ENCODE results near the gene SLC35F6. TPM values are rescaled to one million over a fixed set of nuclear protein-coding genes. Genes with fewer than 3 reads are reported as not detected.

SLC35F6 gene
- polyA plus RNA-seq, 1 donor (not counting 4 experiments of a cell fraction or from before 2014, with no cell fraction given), result 25.7 TPM

DNA sequence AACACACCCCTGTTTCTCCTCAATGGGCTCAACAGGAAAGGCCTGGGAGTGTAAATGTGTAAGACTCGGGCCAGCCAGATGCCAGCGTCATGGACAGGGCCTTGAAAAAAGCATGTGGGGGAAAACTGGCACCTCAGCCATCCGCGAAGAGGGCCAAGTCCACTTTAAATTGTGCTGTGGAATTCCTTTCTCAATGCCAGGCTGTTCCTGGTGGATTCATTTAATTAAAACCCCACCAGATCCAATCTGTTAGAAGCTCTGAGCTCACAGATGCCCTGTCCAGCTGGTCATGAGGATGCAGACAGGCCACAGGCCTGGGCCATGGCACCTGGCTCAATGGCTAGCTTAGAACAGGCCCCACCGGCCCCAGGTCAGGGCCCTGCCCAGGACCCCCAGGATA lies 46.7 kb upstream of the SLC35F6 start:
- Histone ChIP-seq H3K9ac (ENCODE audit: control insufficient read depth, extremely low read depth, insufficient read depth, low read length) (no peak overlapping the region), H3K4me2 (ENCODE audit: control insufficient read depth, extremely low read depth, insufficient read depth, low read depth, low read length) (no peak overlapping the region), H4K20me1 (ENCODE audit: control insufficient read depth, extremely low read depth, insufficient read depth, low read length) (no peaks in the 10 kb centered on the region), H3K79me2 (ENCODE audit: control insufficient read depth, insufficient read depth, low read length) (no peaks in the 10 kb centered on the region), H3K4me1 (ENCODE audit: control insufficient read depth, extremely low read depth, insufficient read depth, low read length) (peaks cover 3% of the 10 kb centered on the region), H3K9me3 (ENCODE audit: control insufficient read depth, low read depth, low read length) (no peaks in the 10 kb centered on the region), H3K27ac (ENCODE audit: control insufficient read depth, insufficient read depth, low read length) (no peak overlapping the region), H3K4me3 (ENCODE audit: control insufficient read depth in 2 of 3, extremely low read depth in 1 of 3, insufficient read depth in 2 of 3, low read depth in 1 of 3, low read length in 3 of 3) (no peak overlapping the region), H3K9me1 (ENCODE audit: control insufficient read depth, extremely low read depth, insufficient read depth, low read length) (no peaks in the 10 kb centered on the region), H3K36me3 (ENCODE audit: control insufficient read depth in 2 of 2, extremely low read depth in 1 of 2, insufficient read depth in 2 of 2, low read length in 2 of 2) (no peaks in the 10 kb centered on the region), H2AFZ (ENCODE audit: control insufficient read depth, low read length) (no peak overlapping the region), H3K27me3 (ENCODE audit: control insufficient read depth, extremely low read depth, insufficient read depth, low read length) (peaks cover 8% of the 10 kb centered on the region)
- TF ChIP-seq EZH2 (IDR thresholded peaks at IDR 0.05; ENCODE audit: low read length), result no peak
- TF ChIP-seq, protein P1, sequence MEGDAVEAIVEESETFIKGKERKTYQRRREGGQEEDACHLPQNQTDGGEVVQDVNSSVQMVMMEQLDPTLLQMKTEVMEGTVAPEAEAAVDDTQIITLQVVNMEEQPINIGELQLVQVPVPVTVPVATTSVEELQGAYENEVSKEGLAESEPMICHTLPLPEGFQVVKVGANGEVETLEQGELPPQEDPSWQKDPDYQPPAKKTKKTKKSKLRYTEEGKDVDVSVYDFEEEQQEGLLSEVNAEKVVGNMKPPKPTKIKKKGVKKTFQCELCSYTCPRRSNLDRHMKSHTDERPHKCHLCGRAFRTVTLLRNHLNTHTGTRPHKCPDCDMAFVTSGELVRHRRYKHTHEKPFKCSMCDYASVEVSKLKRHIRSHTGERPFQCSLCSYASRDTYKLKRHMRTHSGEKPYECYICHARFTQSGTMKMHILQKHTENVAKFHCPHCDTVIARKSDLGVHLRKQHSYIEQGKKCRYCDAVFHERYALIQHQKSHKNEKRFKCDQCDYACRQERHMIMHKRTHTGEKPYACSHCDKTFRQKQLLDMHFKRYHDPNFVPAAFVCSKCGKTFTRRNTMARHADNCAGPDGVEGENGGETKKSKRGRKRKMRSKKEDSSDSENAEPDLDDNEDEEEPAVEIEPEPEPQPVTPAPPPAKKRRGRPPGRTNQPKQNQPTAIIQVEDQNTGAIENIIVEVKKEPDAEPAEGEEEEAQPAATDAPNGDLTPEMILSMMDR (optimal IDR thresholded peaks at IDR 0.05 in 1 of 3, IDR thresholded peaks at IDR 0.05 in 1 of 3, conservative IDR thresholded peaks at IDR 0.05 in 1 of 3; ENCODE audit: extremely low read depth in 1 of 3, insufficient read depth in 2 of 3, low read length in 3 of 3), result no peak
- dilution Hi-C loops (cut with MboI; ENCODE audit: extremely low pct_ligation_motif_present, low sequenced_read_pairs), result no loop called here
- no peak for DNase-seq (ENCODE audit: low read depth, low spot score)
- no peak for FAIRE-seq

DNA sequence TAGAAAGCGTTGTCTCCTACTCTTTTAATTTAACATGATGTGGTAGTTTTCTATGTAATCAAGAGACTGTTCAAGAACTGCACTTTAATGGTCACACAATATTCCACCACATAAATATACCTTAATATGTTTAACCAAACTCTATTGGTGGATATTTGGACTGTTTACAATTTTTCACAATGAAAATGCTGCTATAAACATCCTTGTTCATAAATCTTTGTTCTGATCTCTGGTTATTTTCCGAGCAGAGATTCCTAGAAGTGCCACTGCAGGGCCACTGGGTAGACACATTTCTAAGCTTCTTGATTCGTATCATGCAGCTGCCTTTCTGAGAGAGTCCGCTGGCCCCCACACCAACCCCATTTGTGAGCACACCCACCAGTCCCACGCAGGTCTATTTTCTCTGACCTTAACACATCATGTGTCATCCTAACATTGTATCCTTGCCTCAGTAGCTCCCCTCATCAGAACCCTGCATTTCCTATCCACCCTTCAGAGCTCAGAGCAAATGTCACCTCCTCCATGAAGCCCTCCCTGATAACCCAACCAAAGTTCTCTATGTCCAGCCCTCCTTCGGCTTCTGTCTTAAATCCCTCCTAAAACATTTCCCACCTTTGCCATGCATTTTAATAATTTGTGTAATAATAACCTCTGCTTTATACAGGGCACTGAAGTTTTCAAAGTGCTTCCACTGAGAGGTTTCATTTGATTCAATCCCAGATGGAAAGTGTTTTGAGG lies 45.0 kb upstream of the SLC35F6 start:
- no peaks in the 10 kb centered on the region for H3K27me3 ChIP-seq (ENCODE audit: control insufficient read depth, extremely low read depth, insufficient read depth, low read length)
- H3K4me3 ChIP-seq (ENCODE audit: control insufficient read depth in 2 of 3, extremely low read depth in 1 of 3, insufficient read depth in 2 of 3, low read depth in 1 of 3, low read length in 3 of 3), result no peak overlapping the region
- no peak overlapping the region for H3K9ac ChIP-seq (ENCODE audit: control insufficient read depth, extremely low read depth, insufficient read depth, low read length)
- H3K9me1 ChIP-seq (ENCODE audit: control insufficient read depth, extremely low read depth, insufficient read depth, low read length), result no peaks in the 10 kb centered on the region
- no peak overlapping the region for H2AFZ ChIP-seq (ENCODE audit: control insufficient read depth, low read length)
- H3K4me1 ChIP-seq (ENCODE audit: control insufficient read depth, extremely low read depth, insufficient read depth, low read length), result peaks cover 3% of the 10 kb centered on the region
- no peak overlapping the region for H3K27ac ChIP-seq (ENCODE audit: control insufficient read depth, insufficient read depth, low read length)
- H4K20me1 ChIP-seq (ENCODE audit: control insufficient read depth, extremely low read depth, insufficient read depth, low read length), result no peaks in the 10 kb centered on the region
- no peak for TF ChIP-seq EZH2 (IDR thresholded peaks at IDR 0.05; ENCODE audit: low read length)
- dilution Hi-C loops (cut with MboI; ENCODE audit: extremely low pct_ligation_motif_present, low sequenced_read_pairs), result no loop called here
- DNase-seq (ENCODE audit: low read depth, low spot score), result no peak
- H3K4me2 ChIP-seq (ENCODE audit: control insufficient read depth, extremely low read depth, insufficient read depth, low read depth, low read length), result no peak overlapping the region
- FAIRE-seq, result no peak
- no peaks in the 10 kb centered on the region for H3K36me3 ChIP-seq (ENCODE audit: control insufficient read depth in 2 of 2, extremely low read depth in 1 of 2, insufficient read depth in 2 of 2, low read length in 2 of 2)
- H3K79me2 ChIP-seq (ENCODE audit: control insufficient read depth, insufficient read depth, low read length), result no peaks in the 10 kb centered on the region
- no peaks in the 10 kb centered on the region for H3K9me3 ChIP-seq (ENCODE audit: control insufficient read depth, low read depth, low read length)

Measured in keratinocyte (primary cell).